ENCODE measurements around the gene CSTA. TPM values are rescaled to one million over a fixed set of nuclear protein-coding genes. Genes with fewer than 3 reads are reported as not detected.

The CSTA gene
- total and polyA plus RNA-seq, 2 of the 13 experiments (the other 11 are each of a cell fraction or from before 2014, with no cell fraction given), result 3.9 to 11.0 TPM

DNA sequence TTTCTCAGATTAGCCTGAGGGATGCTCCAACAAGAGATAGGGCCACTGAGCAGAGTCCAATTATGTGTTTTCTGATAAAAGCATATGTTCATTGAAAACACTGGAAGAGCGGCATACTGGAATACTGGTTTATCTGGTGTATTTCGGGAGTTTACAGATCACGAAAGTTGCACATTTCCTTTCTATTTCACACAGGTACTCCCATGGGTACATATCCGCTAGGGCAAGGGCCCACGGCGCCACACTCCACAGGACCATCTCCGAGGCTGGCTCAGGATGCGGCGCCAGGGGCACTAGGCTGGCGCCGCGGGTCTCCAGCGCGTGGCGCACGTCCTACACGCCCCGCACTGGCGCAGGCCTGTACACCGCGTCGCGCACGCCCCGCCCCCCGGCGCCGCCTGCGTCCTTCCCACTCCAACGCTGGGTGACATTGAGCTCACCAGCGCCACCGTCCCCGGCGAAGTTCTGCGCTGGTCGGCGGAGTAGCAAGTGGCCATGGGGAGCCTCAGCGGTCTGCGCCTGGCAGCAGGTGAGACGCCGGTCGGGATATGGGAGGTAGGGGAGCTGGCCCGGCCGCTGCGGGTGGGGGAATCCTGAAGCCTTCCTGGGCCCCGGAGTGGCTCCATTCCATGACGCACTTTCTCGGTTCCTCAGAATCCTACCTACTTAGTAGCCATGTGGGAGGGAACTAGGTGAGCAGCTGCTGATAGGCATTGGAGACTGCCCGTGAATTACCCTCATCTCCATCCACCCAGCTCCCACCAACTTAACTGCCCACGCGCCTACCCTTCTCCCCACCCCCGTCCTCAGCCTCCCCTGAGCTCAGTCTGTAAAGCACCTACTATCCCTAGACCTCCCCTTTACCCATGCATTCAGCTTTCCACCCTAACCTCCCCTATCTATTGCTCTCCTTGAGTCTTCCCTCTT lies 59.0 kb downstream of the CSTA start, which contains the start of gene FAM162A (continued):
- TF ChIP-seq, protein P1, sequence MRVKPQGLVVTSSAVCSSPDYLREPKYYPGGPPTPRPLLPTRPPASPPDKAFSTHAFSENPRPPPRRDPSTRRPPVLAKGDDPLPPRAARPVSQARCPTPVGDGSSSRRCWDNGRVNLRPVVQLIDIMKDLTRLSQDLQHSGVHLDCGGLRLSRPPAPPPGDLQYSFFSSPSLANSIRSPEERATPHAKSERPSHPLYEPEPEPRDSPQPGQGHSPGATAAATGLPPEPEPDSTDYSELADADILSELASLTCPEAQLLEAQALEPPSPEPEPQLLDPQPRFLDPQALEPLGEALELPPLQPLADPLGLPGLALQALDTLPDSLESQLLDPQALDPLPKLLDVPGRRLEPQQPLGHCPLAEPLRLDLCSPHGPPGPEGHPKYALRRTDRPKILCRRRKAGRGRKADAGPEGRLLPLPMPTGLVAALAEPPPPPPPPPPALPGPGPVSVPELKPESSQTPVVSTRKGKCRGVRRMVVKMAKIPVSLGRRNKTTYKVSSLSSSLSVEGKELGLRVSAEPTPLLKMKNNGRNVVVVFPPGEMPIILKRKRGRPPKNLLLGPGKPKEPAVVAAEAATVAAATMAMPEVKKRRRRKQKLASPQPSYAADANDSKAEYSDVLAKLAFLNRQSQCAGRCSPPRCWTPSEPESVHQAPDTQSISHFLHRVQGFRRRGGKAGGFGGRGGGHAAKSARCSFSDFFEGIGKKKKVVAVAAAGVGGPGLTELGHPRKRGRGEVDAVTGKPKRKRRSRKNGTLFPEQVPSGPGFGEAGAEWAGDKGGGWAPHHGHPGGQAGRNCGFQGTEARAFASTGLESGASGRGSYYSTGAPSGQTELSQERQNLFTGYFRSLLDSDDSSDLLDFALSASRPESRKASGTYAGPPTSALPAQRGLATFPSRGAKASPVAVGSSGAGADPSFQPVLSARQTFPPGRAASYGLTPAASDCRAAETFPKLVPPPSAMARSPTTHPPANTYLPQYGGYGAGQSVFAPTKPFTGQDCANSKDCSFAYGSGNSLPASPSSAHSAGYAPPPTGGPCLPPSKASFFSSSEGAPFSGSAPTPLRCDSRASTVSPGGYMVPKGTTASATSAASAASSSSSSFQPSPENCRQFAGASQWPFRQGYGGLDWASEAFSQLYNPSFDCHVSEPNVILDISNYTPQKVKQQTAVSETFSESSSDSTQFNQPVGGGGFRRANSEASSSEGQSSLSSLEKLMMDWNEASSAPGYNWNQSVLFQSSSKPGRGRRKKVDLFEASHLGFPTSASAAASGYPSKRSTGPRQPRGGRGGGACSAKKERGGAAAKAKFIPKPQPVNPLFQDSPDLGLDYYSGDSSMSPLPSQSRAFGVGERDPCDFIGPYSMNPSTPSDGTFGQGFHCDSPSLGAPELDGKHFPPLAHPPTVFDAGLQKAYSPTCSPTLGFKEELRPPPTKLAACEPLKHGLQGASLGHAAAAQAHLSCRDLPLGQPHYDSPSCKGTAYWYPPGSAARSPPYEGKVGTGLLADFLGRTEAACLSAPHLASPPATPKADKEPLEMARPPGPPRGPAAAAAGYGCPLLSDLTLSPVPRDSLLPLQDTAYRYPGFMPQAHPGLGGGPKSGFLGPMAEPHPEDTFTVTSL (CRISPR knock-in tag; IDR thresholded peaks at IDR 0.05; ENCODE audit: borderline replicate concordance), result peak; percentile 55; the same call in 1 of the 2 replicates
- peak; percentile 86; the same call in 1 of the 2 replicates for TF ChIP-seq KDM5B (CRISPR knock-in tag; IDR thresholded peaks at IDR 0.05; ENCODE audit: borderline replicate concordance)
- peak; percentile 60; the same call in 1 of the 2 replicates for TF ChIP-seq ZBTB8A (CRISPR knock-in tag; IDR thresholded peaks at IDR 0.05; ENCODE audit: borderline replicate concordance, low read depth)
- no peak for TF ChIP-seq NBN (conservative IDR thresholded peaks at IDR 0.05)
- peak; percentile 90 for TF ChIP-seq ZNF431 (CRISPR knock-in tag; IDR thresholded peaks at IDR 0.05; ENCODE audit: borderline replicate concordance, low read depth)
- peak; percentile 83 for TF ChIP-seq SAFB2 (CRISPR knock-in tag; IDR thresholded peaks at IDR 0.05; ENCODE audit: borderline replicate concordance, low read depth)
- TF ChIP-seq NFKB2 (CRISPR knock-in tag; IDR thresholded peaks at IDR 0.05; ENCODE audit: borderline replicate concordance), result peak; percentile 89; the same call in 1 of the 2 replicates
- peak; percentile 94 for TF ChIP-seq SIN3A (IDR thresholded peaks at IDR 0.05; ENCODE audit: borderline replicate concordance, low read depth, low read length)
- TF ChIP-seq JARID2 (CRISPR knock-in tag; IDR thresholded peaks at IDR 0.05; ENCODE audit: insufficient replicate concordance), result peak; percentile 68
- TF ChIP-seq POGZ (CRISPR knock-in tag; IDR thresholded peaks at IDR 0.05), result peak; percentile 92
- 0 out of 2 replicates have a peak, but pooled peaks have one; percentile 36 for TF ChIP-seq KLF11 (CRISPR knock-in tag; IDR thresholded peaks at IDR 0.05)
- TF ChIP-seq, protein P2, sequence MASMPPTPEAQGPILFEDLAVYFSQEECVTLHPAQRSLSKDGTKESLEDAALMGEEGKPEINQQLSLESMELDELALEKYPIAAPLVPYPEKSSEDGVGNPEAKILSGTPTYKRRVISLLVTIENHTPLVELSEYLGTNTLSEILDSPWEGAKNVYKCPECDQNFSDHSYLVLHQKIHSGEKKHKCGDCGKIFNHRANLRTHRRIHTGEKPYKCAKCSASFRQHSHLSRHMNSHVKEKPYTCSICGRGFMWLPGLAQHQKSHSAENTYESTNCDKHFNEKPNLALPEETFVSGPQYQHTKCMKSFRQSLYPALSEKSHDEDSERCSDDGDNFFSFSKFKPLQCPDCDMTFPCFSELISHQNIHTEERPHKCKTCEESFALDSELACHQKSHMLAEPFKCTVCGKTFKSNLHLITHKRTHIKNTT (CRISPR knock-in tag; IDR thresholded peaks at IDR 0.05), result no peak
- TF ChIP-seq, protein P3, sequence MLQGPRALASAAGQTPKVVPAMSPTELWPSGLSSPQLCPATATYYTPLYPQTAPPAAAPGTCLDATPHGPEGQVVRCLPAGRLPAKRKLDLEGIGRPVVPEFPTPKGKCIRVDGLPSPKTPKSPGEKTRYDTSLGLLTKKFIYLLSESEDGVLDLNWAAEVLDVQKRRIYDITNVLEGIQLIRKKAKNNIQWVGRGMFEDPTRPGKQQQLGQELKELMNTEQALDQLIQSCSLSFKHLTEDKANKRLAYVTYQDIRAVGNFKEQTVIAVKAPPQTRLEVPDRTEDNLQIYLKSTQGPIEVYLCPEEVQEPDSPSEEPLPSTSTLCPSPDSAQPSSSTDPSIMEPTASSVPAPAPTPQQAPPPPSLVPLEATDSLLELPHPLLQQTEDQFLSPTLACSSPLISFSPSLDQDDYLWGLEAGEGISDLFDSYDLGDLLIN (CRISPR knock-in tag; IDR thresholded peaks at IDR 0.05; ENCODE audit: borderline replicate concordance), result peak; percentile 92; the same call in 1 of the 2 replicates
- peak; percentile 93; the same call in 1 of the 2 replicates for TF ChIP-seq ZNF543 (CRISPR knock-in tag; IDR thresholded peaks at IDR 0.05)
- peak; percentile 78 for TF ChIP-seq RXRA (CRISPR knock-in tag; IDR thresholded peaks at IDR 0.05)
- peak; percentile 93 for TF ChIP-seq ZMYM4 (CRISPR knock-in tag; IDR thresholded peaks at IDR 0.05)
- TF ChIP-seq RXRB (CRISPR knock-in tag; IDR thresholded peaks at IDR 0.05; ENCODE audit: borderline replicate concordance), result peak; percentile 79
- no peak for TF ChIP-seq ZNF24 (IDR thresholded peaks at IDR 0.05)
- TF ChIP-seq SCMH1 (CRISPR knock-in tag; IDR thresholded peaks at IDR 0.05; ENCODE audit: borderline replicate concordance), result no peak
- peak; percentile 87 to 95 for TF ChIP-seq POLR2A (IDR thresholded peaks at IDR 0.05; ENCODE audit: insufficient read depth in 1 of 2, low read depth in 2 of 2, low read length in 2 of 2)
- TF ChIP-seq ZNF382 (CRISPR knock-in tag; IDR thresholded peaks at IDR 0.05; ENCODE audit: borderline replicate concordance), result no peak

Measured in HepG2 (cell line).